Coronary artery (tissue), 2 donors: ENCODE results near the gene DNAJC5.
"Not testable (repeated sequence)": the region's sequence is repeated elsewhere in the genome, so short reads cannot be mapped to it uniquely, and the experiment has no call there.

ENCODE experiments used
- DNase-seq: peaks from one replicate; pipeline ENCODE4 v3.0.0-alpha.2; 2017; ENCODE audit warnings: low spot score
- H3K27ac ChIP-seq, 2 donors: fragments of 200-600 bp; sonication (generic); one replicate each; pipeline ENCODE4 v1.5.1; 2016 to 2019
- H3K4me3 ChIP-seq: fragments of 200-600 bp; sonication (generic); 2 replicates; pipeline ENCODE4 v1.5.1; 2016; ENCODE audit warnings: mild to moderate bottlenecking, moderate library complexity
- CTCF ChIP-seq: fragments of 200-600 bp; sonication (generic); IDR thresholded peaks from one replicate; pipeline ENCODE4 v1.5.1; 2019; ENCODE audit warnings: antibody characterized with exemption

DNAJC5 gene

GRCh38 chr20:63923651-63924050, 28.7 kb downstream of the DNAJC5 start:
- no peak overlapping the region for H3K4me3 ChIP-seq
- TF ChIP-seq CTCF, result no peak

DNA sequence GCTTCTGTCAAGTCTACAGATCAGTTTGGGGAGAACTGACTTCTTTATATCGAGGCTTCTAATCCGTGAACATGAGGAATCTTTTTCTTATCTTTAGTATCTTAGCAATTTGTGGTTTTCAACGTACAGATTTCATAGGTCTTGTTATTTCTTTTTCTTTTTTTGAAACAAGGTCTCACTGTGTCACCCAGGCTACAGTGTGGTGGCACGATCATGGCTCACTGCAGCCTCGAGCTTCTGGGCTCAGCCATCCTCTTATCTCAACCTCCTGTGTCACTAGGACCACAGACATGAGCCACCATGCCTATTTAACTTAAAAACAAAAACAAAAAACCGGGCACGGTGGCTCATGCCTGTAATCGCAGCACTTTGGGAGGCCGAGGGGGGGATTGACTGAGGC, 29.3 kb downstream of the DNAJC5 start:
- no peak overlapping the region for H3K27ac ChIP-seq
- DNase-seq, result no peak
- no peak overlapping the region for H3K4me3 ChIP-seq
- TF ChIP-seq CTCF, result no peak

More at GRCh38 chr20:63923651-63924050, 28.7 kb downstream of the DNAJC5 start:
- H3K27ac ChIP-seq, result no peak overlapping the region
- no peak for DNase-seq

GRCh38 chr20:63926298-63926697, 31.4 kb downstream of the DNAJC5 start:
- TF ChIP-seq CTCF, result no peak
- no peak for DNase-seq
- H3K27ac ChIP-seq, result no peak overlapping the region
- H3K4me3 ChIP-seq, result no peak overlapping the region

DNA sequence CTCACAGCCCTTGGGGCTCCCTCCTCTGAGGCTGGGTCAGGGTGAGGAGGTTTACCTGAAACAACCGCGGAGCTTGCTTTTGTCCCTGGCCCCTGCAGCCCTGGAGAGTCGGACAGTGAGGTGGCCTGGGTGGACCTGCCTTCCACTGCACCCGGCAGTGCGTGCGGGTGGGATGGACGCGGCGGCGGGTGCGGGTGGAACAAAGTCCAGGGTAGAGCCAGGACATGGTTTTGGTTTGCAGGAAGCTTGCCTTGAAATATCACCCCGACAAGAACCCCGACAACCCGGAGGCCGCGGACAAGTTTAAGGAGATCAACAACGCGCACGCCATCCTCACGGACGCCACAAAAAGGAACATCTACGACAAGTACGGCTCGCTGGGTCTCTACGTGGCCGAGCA, 34.1 kb downstream of the DNAJC5 start:
- TF ChIP-seq CTCF, result no peak
- Histone ChIP-seq H3K27ac (no peak overlapping the region), H3K4me3 (no peak overlapping the region)
- DNase-seq, result no peak

DNA sequence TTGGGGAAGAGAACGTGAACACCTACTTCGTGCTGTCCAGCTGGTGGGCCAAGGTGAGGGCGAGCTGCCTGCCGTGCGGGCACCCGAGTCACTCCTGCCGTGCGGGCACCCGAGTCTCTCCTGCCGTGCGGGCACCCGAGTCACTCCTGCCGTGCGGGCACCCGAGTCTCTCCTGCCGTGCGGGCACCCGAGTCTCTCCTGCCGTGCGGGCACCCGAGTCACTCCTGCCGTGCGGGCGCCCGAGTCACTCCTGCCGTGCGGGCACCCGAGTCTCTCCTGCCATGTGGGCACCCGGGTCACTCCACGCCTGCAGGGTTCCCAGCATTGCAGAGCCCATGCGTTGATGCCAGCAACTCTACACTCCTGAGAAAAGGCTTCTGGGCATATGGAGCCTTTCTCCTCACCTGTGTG, 34.6 kb downstream of the DNAJC5 start:
- H3K4me3 ChIP-seq, DNase-seq, H3K27ac ChIP-seq: not testable (repeated sequence)

- Histone ChIP-seq H3K4me3 (no peak overlapping the region), H3K27ac (no peak overlapping the region)
- no peak for TF ChIP-seq CTCF
- DNase-seq, result no peak
Measured at GRCh38 chr20:63930971-63931553, 36.1 kb downstream of the DNAJC5 start.

GRCh38 chr20:63931735-63932134, 36.8 kb downstream of the DNAJC5 start:
- Histone ChIP-seq H3K4me3 (no peak overlapping the region), H3K27ac (no peak overlapping the region)
- DNase-seq, result no peak
- no peak for TF ChIP-seq CTCF
